RWPE2 (cell line): ENCODE results near the gene DZIP1.
A peak's percentile ranks its signal among the peaks of the same experiment; 100 is the strongest.
"Not testable (repeated sequence)": the region's sequence is repeated elsewhere in the genome, so short reads cannot be mapped to it uniquely, and the experiment has no call there.

ENCODE experiments used
- ATAC-seq: fragments of 200-7000 bp; cut with Tn5 transposase; 3 replicates; pipeline ENCODE4 v1.9.1; 2021; ENCODE audit warnings: low read depth
- DNase-seq: peaks from one replicate; pipeline ENCODE4 v3.0.0-alpha.2; 2020; ENCODE audit warnings: low spot score
- H3K27ac ChIP-seq: fragments of 450-650 bp; 2 replicates; pipeline ENCODE4 v1.5.1; 2017; ENCODE audit warnings: mild to moderate bottlenecking; ENCODE audit not compliant: poor library complexity, severe bottlenecking
- H3K27me3 ChIP-seq: fragments of 250-450 bp; sonication (Bioruptor Pico); 2 replicates; pipeline ENCODE4 v1.5.1; 2021; ENCODE audit warnings: mild to moderate bottlenecking, moderate library complexity; ENCODE audit not compliant: insufficient read depth, poor library complexity, severe bottlenecking
- H3K36me3 ChIP-seq: fragments of 250-450 bp; sonication (Bioruptor Pico); 2 replicates; pipeline ENCODE4 v1.5.1; 2020; ENCODE audit warnings: low read depth, mild to moderate bottlenecking, moderate library complexity
- H3K4me1 ChIP-seq: fragments of 250-450 bp; sonication (Bioruptor Pico); 2 replicates; pipeline ENCODE4 v1.5.1; 2021; ENCODE audit warnings: mild to moderate bottlenecking, moderate library complexity; ENCODE audit not compliant: insufficient read depth, poor library complexity, severe bottlenecking
- H3K4me3 ChIP-seq: fragments of 250-450 bp; sonication (Bioruptor Pico); 2 replicates; pipeline ENCODE4 v1.5.1; 2021; ENCODE audit warnings: mild to moderate bottlenecking, moderate library complexity; ENCODE audit not compliant: severe bottlenecking
- H3K9me3 ChIP-seq: fragments of 250-450 bp; sonication (Bioruptor Pico); 2 replicates; pipeline ENCODE4 v1.5.1; 2021; ENCODE audit warnings: mild to moderate bottlenecking, moderate library complexity; ENCODE audit not compliant: severe bottlenecking
- CTCF ChIP-seq: fragments of 450-650 bp; IDR thresholded peaks from one replicate; pipeline ENCODE4 v1.5.1; 2017; ENCODE audit warnings: mild to moderate bottlenecking, moderate library complexity; ENCODE audit not compliant: poor library complexity, severe bottlenecking

Gene DZIP1, protein sequence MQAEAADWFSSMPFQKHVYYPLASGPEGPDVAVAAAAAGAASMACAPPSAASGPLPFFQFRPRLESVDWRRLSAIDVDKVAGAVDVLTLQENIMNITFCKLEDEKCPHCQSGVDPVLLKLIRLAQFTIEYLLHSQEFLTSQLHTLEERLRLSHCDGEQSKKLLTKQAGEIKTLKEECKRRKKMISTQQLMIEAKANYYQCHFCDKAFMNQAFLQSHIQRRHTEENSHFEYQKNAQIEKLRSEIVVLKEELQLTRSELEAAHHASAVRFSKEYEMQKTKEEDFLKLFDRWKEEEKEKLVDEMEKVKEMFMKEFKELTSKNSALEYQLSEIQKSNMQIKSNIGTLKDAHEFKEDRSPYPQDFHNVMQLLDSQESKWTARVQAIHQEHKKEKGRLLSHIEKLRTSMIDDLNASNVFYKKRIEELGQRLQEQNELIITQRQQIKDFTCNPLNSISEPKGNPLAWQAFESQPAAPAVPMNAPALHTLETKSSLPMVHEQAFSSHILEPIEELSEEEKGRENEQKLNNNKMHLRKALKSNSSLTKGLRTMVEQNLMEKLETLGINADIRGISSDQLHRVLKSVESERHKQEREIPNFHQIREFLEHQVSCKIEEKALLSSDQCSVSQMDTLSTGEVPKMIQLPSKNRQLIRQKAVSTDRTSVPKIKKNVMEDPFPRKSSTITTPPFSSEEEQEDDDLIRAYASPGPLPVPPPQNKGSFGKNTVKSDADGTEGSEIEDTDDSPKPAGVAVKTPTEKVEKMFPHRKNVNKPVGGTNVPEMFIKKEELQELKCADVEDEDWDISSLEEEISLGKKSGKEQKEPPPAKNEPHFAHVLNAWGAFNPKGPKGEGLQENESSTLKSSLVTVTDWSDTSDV

GRCh38 chr13:95644601-95645052 is at the start of gene DZIP1:
Gene DZIP1, minus strand, starts transcription at chr13:95644706. Its CDS starts 2,677 bp downstream, at chr13:95642029.
- no peaks in the 10 kb centered on the region for H3K9me3 ChIP-seq
- peaks cover 11% of the 10 kb centered on the region for H3K4me1 ChIP-seq
- H3K36me3 ChIP-seq, result peaks cover 12% of the 10 kb centered on the region
- DNase-seq (peak; percentile 83), ATAC-seq (peak; percentile 79)
- peak within 1 kb of the TSS; percentile 59 for H3K27ac ChIP-seq
- TF ChIP-seq CTCF, result no peak
- peak within 1 kb of the TSS; percentile 55 for H3K4me3 ChIP-seq
- no peaks in the 10 kb centered on the region for H3K27me3 ChIP-seq

DNA sequence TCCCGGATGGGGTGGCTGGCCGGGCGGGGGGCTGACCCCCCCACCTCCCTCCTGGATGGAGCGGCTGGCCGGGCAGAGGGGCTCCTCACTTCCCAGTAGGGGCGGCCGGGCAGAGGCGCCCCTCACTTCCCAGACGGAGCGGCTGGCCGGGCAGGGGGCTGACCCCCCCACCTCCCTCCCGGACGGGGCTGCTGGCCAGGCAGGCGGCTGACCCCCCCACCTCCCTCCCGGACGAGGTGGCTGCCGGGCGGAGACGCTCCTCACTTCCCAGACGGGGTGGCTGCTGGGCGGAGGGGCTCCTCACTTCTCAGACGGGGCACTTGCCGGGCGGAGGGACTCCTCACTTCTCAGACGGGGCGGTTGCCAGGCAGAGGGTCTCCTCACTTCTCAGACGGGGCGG is 46.5 kb upstream of the DZIP1 start:
- not testable (repeated sequence) for H3K4me3 ChIP-seq, DNase-seq, H3K36me3 ChIP-seq, ATAC-seq, H3K4me1 ChIP-seq, H3K27me3 ChIP-seq, H3K27ac ChIP-seq, H3K9me3 ChIP-seq

DNA sequence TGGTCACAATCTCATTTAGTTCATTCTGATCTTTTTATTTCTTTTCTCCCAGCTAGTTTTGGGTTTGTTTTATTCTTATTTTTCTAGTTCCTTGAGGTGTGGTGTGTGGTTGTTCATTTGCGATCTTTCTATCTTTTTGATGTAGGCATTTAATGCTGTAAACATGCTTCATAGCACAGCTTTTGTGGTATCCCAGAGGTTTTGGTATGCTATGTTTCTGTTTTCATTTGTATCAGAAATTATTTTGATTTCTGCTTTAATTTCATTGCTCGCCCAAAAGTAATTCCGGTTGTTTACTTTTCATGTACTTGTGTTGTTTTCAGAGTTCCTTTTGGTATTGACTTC is 45.0 kb upstream of the DZIP1 start:
- no peaks in the 10 kb centered on the region for H3K27me3 ChIP-seq
- TF ChIP-seq CTCF, result no peak
- H3K4me3 ChIP-seq, result no peak overlapping the region
- DNase-seq, result no peak
- no peak for ATAC-seq
- H3K36me3 ChIP-seq, result no peaks in the 10 kb centered on the region; the same call in 1 of the 2 replicates
- no peaks in the 10 kb centered on the region for H3K4me1 ChIP-seq
- H3K27ac ChIP-seq, result no peak overlapping the region
- no peaks in the 10 kb centered on the region for H3K9me3 ChIP-seq

DNA sequence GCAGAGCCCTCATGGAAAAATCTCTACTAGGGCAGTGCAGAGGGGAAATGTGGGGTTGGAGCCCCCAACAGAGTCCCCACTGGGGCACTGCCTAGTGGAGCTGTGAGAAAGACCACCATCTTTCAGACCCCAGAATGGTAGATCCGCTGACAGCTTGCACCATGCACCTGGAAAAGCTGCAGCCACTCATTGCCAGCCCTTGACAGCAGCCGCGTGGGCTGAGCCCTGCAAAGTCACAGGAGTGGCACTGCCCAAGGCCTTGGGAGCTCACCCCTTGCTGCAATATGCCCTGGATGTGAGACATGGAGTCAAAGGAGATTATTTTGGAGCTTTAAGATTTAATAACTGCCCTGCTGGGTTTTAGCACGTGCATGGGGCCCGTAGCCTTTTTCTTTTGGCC is 40.5 kb upstream of the DZIP1 start:
- not testable (repeated sequence) for H3K9me3 ChIP-seq, H3K27ac ChIP-seq, ATAC-seq, H3K4me3 ChIP-seq, H3K27me3 ChIP-seq, DNase-seq, H3K4me1 ChIP-seq
- peaks cover 14% of the 10 kb centered on the region for H3K36me3 ChIP-seq

DNA sequence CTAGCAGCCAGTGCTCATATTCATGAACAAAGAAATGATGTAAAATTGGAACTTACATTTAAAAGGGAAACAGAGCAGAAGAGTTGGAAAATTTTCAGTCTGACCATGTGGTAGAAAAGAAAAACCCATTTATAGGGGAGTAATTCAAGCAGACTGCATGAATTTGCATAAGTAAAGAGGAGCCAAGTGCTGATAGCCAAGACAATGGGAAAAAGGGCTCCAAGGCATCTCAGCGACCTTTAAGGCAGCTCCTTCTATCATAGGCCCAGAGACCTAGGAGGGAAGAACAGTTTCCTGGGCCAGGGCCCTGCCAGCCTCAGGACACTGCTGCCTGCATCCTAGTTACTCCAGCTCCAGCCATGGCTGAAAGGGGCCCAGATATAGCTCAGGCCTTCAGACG is 39.9 kb upstream of the DZIP1 start:
- Histone ChIP-seq H3K27me3 (no peaks in the 10 kb centered on the region), H3K4me3 (no peak overlapping the region), H3K9me3 (no peaks in the 10 kb centered on the region), H3K4me1 (no peaks in the 10 kb centered on the region), H3K36me3 (peaks cover 20% of the 10 kb centered on the region), H3K27ac (no peak overlapping the region)
- no peak for ATAC-seq
- DNase-seq, result no peak
- no peak for TF ChIP-seq CTCF
